HG03439 (cell line): ENCODE results near the gene DIS3L2.
"Not testable (repeated sequence)": the region's sequence is repeated elsewhere in the genome, so short reads cannot be mapped to it uniquely, and the experiment has no call there.

Source experiments
- ATAC-seq: cut with Tn5 transposase; IDR thresholded peaks from one replicate; pipeline ENCODE4 v1.9.1; 2021; ENCODE audit warnings: mild to moderate bottlenecking, moderate library complexity; ENCODE audit not compliant: unreplicated experiment

DIS3L2 gene

GRCh38 chr2:232111551-232111950 lies 150.0 kb downstream of the DIS3L2 start:
- ATAC-seq, result no peak

GRCh38 chr2:232113821-232114220 lies 152.3 kb downstream of the DIS3L2 start:
- no peak for ATAC-seq

- ATAC-seq, result not testable (repeated sequence)
Measured at GRCh38 chr2:232115728-232116361, 154.3 kb downstream of the DIS3L2 start.

GRCh38 chr2:232116852-232117251 lies 155.3 kb downstream of the DIS3L2 start:
- no peak for ATAC-seq

GRCh38 chr2:232117413-232117812 lies 155.9 kb downstream of the DIS3L2 start:
- no peak for ATAC-seq

GRCh38 chr2:232120911-232121310 lies 159.4 kb downstream of the DIS3L2 start:
- no peak for ATAC-seq

- no peak for ATAC-seq
Measured at GRCh38 chr2:232124309-232124708, 162.8 kb downstream of the DIS3L2 start.

- ATAC-seq, result no peak
Measured at GRCh38 chr2:232126301-232127099, 165.0 kb downstream of the DIS3L2 start.

GRCh38 chr2:232129483-232129882 lies 168.0 kb downstream of the DIS3L2 start:
- no peak for ATAC-seq

GRCh38 chr2:232132181-232132580 lies 170.7 kb downstream of the DIS3L2 start:
- ATAC-seq, result no peak

- no peak for ATAC-seq
Measured at GRCh38 chr2:232133078-232133477, 171.6 kb downstream of the DIS3L2 start.

- no peak for ATAC-seq
Measured at GRCh38 chr2:232134939-232135338, 173.4 kb downstream of the DIS3L2 start.

GRCh38 chr2:232137356-232138147 lies 176.0 kb downstream of the DIS3L2 start:
- no peak for ATAC-seq

GRCh38 chr2:232138441-232138840 lies 176.9 kb downstream of the DIS3L2 start:
- ATAC-seq, result no peak

- ATAC-seq, result no peak
Measured at GRCh38 chr2:232139171-232139594, 177.7 kb downstream of the DIS3L2 start.

- ATAC-seq, result no peak
Measured at GRCh38 chr2:232139786-232140562, 178.5 kb downstream of the DIS3L2 start.

GRCh38 chr2:232141591-232141990 lies 180.1 kb downstream of the DIS3L2 start:
- no peak for ATAC-seq

- ATAC-seq, result no peak
Measured at GRCh38 chr2:232142049-232142448, 180.5 kb downstream of the DIS3L2 start.

GRCh38 chr2:232142502-232142901 lies 181.0 kb downstream of the DIS3L2 start:
- no peak for ATAC-seq

GRCh38 chr2:232146294-232146693 lies 184.8 kb downstream of the DIS3L2 start:
- ATAC-seq, result no peak
